Measurements from ENCODE around the gene HARBI1.

Gene HARBI1

GRCh38 chr11:46635557-46636139 is 18.6 kb upstream of the HARBI1 start:
- no peak for DNase-seq (ENCODE audit: low read depth in 1 of 2, low spot score in 1 of 2)

- no peak for DNase-seq (ENCODE audit: low read depth in 1 of 2, low spot score in 1 of 2)
These were observed 16.5 kb upstream of the HARBI1 start for GRCh38 chr11:46633291-46634217.

- no peak for DNase-seq (ENCODE audit: low read depth in 1 of 2, low spot score in 1 of 2)
These were observed 15.5 kb upstream of the HARBI1 start for GRCh38 chr11:46632502-46632901.

GRCh38 chr11:46631676-46632075 is 14.6 kb upstream of the HARBI1 start:
- no peak for DNase-seq (ENCODE audit: low read depth in 1 of 2, low spot score in 1 of 2)

- DNase-seq (ENCODE audit: low read depth in 1 of 2, low spot score in 1 of 2): no peak
These were observed 13.2 kb upstream of the HARBI1 start for GRCh38 chr11:46630237-46630636.

- no peak for DNase-seq (ENCODE audit: low read depth in 1 of 2, low spot score in 1 of 2)
These were observed 11.9 kb upstream of the HARBI1 start for GRCh38 chr11:46628961-46629360.

- DNase-seq (ENCODE audit: low read depth in 1 of 2, low spot score in 1 of 2): no peak
These were observed 8.4 kb upstream of the HARBI1 start for GRCh38 chr11:46625406-46625805.

- no peak for DNase-seq (ENCODE audit: low read depth in 1 of 2, low spot score in 1 of 2)
These were observed 1.8 kb upstream of the HARBI1 start for GRCh38 chr11:46618837-46619236.

- DNase-seq (ENCODE audit: low read depth in 1 of 2, low spot score in 1 of 2): no peak
These were observed 916 bp upstream of the HARBI1 start for GRCh38 chr11:46617972-46618314.

- no peak for DNase-seq (ENCODE audit: low read depth in 1 of 2, low spot score in 1 of 2)
These were observed 385 bp downstream of the HARBI1 start for GRCh38 chr11:46616551-46617133.

- no peak for DNase-seq (ENCODE audit: low read depth in 1 of 2, low spot score in 1 of 2)
These were observed 1.3 kb downstream of the HARBI1 start for GRCh38 chr11:46615756-46616155.

- DNase-seq (ENCODE audit: low read depth in 1 of 2, low spot score in 1 of 2): no peak
These were observed 4.7 kb downstream of the HARBI1 start for GRCh38 chr11:46612326-46612725.

- DNase-seq (ENCODE audit: low read depth in 1 of 2, low spot score in 1 of 2): no peak
These were observed 5.3 kb downstream of the HARBI1 start for GRCh38 chr11:46611526-46612304.

GRCh38 chr11:46609386-46609785 is 7.6 kb downstream of the HARBI1 start:
- no peak for DNase-seq (ENCODE audit: low read depth in 1 of 2, low spot score in 1 of 2)

GRCh38 chr11:46607516-46607915 is 9.5 kb downstream of the HARBI1 start:
- DNase-seq (ENCODE audit: low read depth in 1 of 2, low spot score in 1 of 2): no peak

GRCh38 chr11:46604796-46605195 is 12.2 kb downstream of the HARBI1 start:
- no peak for DNase-seq (ENCODE audit: low read depth in 1 of 2, low spot score in 1 of 2)

- no peak for DNase-seq (ENCODE audit: low read depth in 1 of 2, low spot score in 1 of 2)
These were observed 13.2 kb downstream of the HARBI1 start for GRCh38 chr11:46603704-46604308.

- no peak for DNase-seq (ENCODE audit: low read depth in 1 of 2, low spot score in 1 of 2)
These were observed 15.9 kb downstream of the HARBI1 start for GRCh38 chr11:46601129-46601528.

GRCh38 chr11:46600194-46600960 is 16.6 kb downstream of the HARBI1 start:
- DNase-seq (ENCODE audit: low read depth in 1 of 2, low spot score in 1 of 2): no peak
